Karpas-422 (cell line): Measurements from ENCODE around the gene NTNG2. TPM values are rescaled to one million over a fixed set of nuclear protein-coding genes. Genes with fewer than 3 reads are reported as not detected.

Source experiments
- DNase-seq: peaks from one replicate; pipeline ENCODE4 v3.0.0-alpha.2; 2015
- H2AFZ ChIP-seq: fragments of 200-600 bp; sonication (generic); 2 replicates; pipeline ENCODE4 v1.6.1; 2014; ENCODE audit warnings: antibody characterized with exemption, low read length, mixed read lengths
- H3K27ac ChIP-seq: fragments of 200-600 bp; sonication (generic); 2 replicates; pipeline ENCODE4 v1.5.1; 2014; ENCODE audit warnings: mild to moderate bottlenecking, low read length, moderate library complexity
- H3K27me3 ChIP-seq: fragments of 200-600 bp; sonication (generic); 2 replicates; pipeline ENCODE4 v1.6.1; 2014; ENCODE audit warnings: low read length, mixed read lengths
- H3K36me3 ChIP-seq: fragments of 200-600 bp; sonication (generic); 2 replicates; pipeline ENCODE4 v1.6.1; 2014; ENCODE audit warnings: low read length, mixed read lengths; ENCODE audit not compliant: insufficient read depth
- H3K4me1 ChIP-seq: fragments of 200-600 bp; sonication (generic); 2 replicates; pipeline ENCODE4 v1.6.1; 2014; ENCODE audit warnings: mild to moderate bottlenecking, low read length, mixed read lengths
- H3K4me2 ChIP-seq: fragments of 200-600 bp; sonication (generic); 2 replicates; pipeline ENCODE4 v1.6.1; 2014; ENCODE audit warnings: low read length, low read depth, mild to moderate bottlenecking; ENCODE audit not compliant: poor library complexity, severe bottlenecking
- H3K4me3 ChIP-seq: fragments of 200-600 bp; sonication (generic); 2 replicates; pipeline ENCODE4 v1.5.1; 2014; ENCODE audit warnings: mild to moderate bottlenecking, antibody characterized with exemption, low read length, mixed read lengths
- H3K79me2 ChIP-seq: fragments of 200-600 bp; sonication (generic); 2 replicates; pipeline ENCODE4 v1.6.1; 2014; ENCODE audit warnings: mild to moderate bottlenecking, low read length, mixed read lengths
- H3K9ac ChIP-seq: fragments of 200-600 bp; sonication (generic); 2 replicates; pipeline ENCODE4 v1.6.0; 2014; ENCODE audit warnings: low read length
- H3K9me2 ChIP-seq: fragments of 200-600 bp; sonication (generic), shearing (Covaris generic); replicated peaks from 2 replicates; pipeline ENCODE4 v1.6.0; 2014; ENCODE audit warnings: mild to moderate bottlenecking, low read length, moderate library complexity; ENCODE audit not compliant: insufficient read depth
- H3K9me3 ChIP-seq: fragments of 300-700, 200-600 bp; sonication (generic); 2 replicates; pipeline ENCODE4 v1.6.1; 2014; ENCODE audit warnings: low read length, mixed read lengths
- H4K20me1 ChIP-seq: fragments of 200-600 bp; sonication (generic); 2 replicates; pipeline ENCODE4 v1.6.1; 2014; ENCODE audit warnings: mild to moderate bottlenecking, antibody characterized with exemption, low read length, low read depth; ENCODE audit not compliant: insufficient read depth
- total RNA-seq: library from RNA; depleted of rRNA; stranded (reverse); fragments of >200 nt; shearing (Covaris generic); gene quantifications from 2 replicates; pipeline ENCODE4 v1.2.3, GENCODE V29; 2014; ENCODE audit warnings: low replicate concordance

NTNG2 gene
- total RNA-seq, 1 experiment from 2014 or later, result 2.5 TPM

GRCh38 chr9:132239999-132240840 lies 78.4 kb downstream of the NTNG2 start:
- Histone ChIP-seq H3K36me3 (no peaks in the 10 kb centered on the region), H3K27ac (no peak overlapping the region), H3K9ac (no peak overlapping the region), H2AFZ (no peak overlapping the region), H3K4me2 (no peak overlapping the region), H3K9me3 (no peaks in the 10 kb centered on the region), H3K4me1 (peaks cover 11% of the 10 kb centered on the region), H3K27me3 (peaks cover 2% of the 10 kb centered on the region; the same call in 1 of the 2 replicates), H3K79me2 (no peaks in the 10 kb centered on the region), H4K20me1 (peaks cover 8% of the 10 kb centered on the region; the same call in 1 of the 2 replicates), H3K4me3 (no peak overlapping the region), H3K9me2 (no peaks in the 10 kb centered on the region)
- no peak for DNase-seq

GRCh38 chr9:132240841-132241482 lies 79.1 kb downstream of the NTNG2 start:
- H3K9me2 ChIP-seq, result no peaks in the 10 kb centered on the region
- H4K20me1 ChIP-seq, result peaks cover 8% of the 10 kb centered on the region; the same call in 1 of the 2 replicates
- no peaks in the 10 kb centered on the region for H3K9me3 ChIP-seq
- peak overlapping the region; percentile 75 for H3K4me3 ChIP-seq
- peak overlapping the region; percentile 71 for H3K9ac ChIP-seq
- DNase-seq, result peak; percentile 98
- H3K4me1 ChIP-seq, result peaks cover 11% of the 10 kb centered on the region
- H3K27ac ChIP-seq, result no peak overlapping the region
- H3K4me2 ChIP-seq, result peak overlapping the region; percentile 91
- H3K27me3 ChIP-seq, result peaks cover 2% of the 10 kb centered on the region; the same call in 1 of the 2 replicates
- no peaks in the 10 kb centered on the region for H3K36me3 ChIP-seq
- no peaks in the 10 kb centered on the region for H3K79me2 ChIP-seq
- H2AFZ ChIP-seq, result peak overlapping the region; percentile 65; the same call in 1 of the 2 replicates

GRCh38 chr9:132241483-132241839 lies 79.6 kb downstream of the NTNG2 start:
- Histone ChIP-seq H3K79me2 (no peaks in the 10 kb centered on the region), H3K9me2 (no peaks in the 10 kb centered on the region), H3K36me3 (no peaks in the 10 kb centered on the region), H3K9me3 (no peaks in the 10 kb centered on the region), H4K20me1 (peaks cover 8% of the 10 kb centered on the region; the same call in 1 of the 2 replicates), H2AFZ (peak overlapping the region; percentile 65; the same call in 1 of the 2 replicates), H3K27ac (no peak overlapping the region), H3K9ac (peak overlapping the region; percentile 71), H3K4me3 (peak overlapping the region; percentile 75), H3K27me3 (peaks cover 2% of the 10 kb centered on the region; the same call in 1 of the 2 replicates), H3K4me1 (peaks cover 11% of the 10 kb centered on the region), H3K4me2 (peak overlapping the region; percentile 91)
- DNase-seq, result no peak

GRCh38 chr9:132241840-132242620 lies 80.2 kb downstream of the NTNG2 start:
- no peaks in the 10 kb centered on the region for H3K36me3 ChIP-seq
- no peak overlapping the region for H3K27ac ChIP-seq
- peaks cover 2% of the 10 kb centered on the region; the same call in 1 of the 2 replicates for H3K27me3 ChIP-seq
- H3K9ac ChIP-seq, result peak overlapping the region; percentile 71
- H4K20me1 ChIP-seq, result peaks cover 8% of the 10 kb centered on the region; the same call in 1 of the 2 replicates
- H3K79me2 ChIP-seq, result no peaks in the 10 kb centered on the region
- peak overlapping the region; percentile 75 for H3K4me3 ChIP-seq
- H3K4me2 ChIP-seq, result peak overlapping the region; percentile 91
- peak overlapping the region; percentile 71 for H2AFZ ChIP-seq
- H3K9me2 ChIP-seq, result no peaks in the 10 kb centered on the region
- H3K4me1 ChIP-seq, result peaks cover 11% of the 10 kb centered on the region
- no peaks in the 10 kb centered on the region for H3K9me3 ChIP-seq
- DNase-seq, result peak; percentile 75

- DNase-seq, result no peak
- H3K9ac ChIP-seq, result peak overlapping the region; percentile 71
- H3K79me2 ChIP-seq, result no peaks in the 10 kb centered on the region
- H2AFZ ChIP-seq, result peak overlapping the region; percentile 71
- no peak overlapping the region for H3K27ac ChIP-seq
- peaks cover 8% of the 10 kb centered on the region; the same call in 1 of the 2 replicates for H4K20me1 ChIP-seq
- H3K4me2 ChIP-seq, result peak overlapping the region; percentile 91
- peak overlapping the region; percentile 75 for H3K4me3 ChIP-seq
- no peaks in the 10 kb centered on the region for H3K9me2 ChIP-seq
- no peaks in the 10 kb centered on the region for H3K9me3 ChIP-seq
- H3K27me3 ChIP-seq, result peaks cover 2% of the 10 kb centered on the region; the same call in 1 of the 2 replicates
- peaks cover 11% of the 10 kb centered on the region for H3K4me1 ChIP-seq
- H3K36me3 ChIP-seq, result no peaks in the 10 kb centered on the region
Measured at GRCh38 chr9:132242621-132243155, 80.8 kb downstream of the NTNG2 start.

- no peak overlapping the region for H2AFZ ChIP-seq
- DNase-seq, result no peak
- H3K36me3 ChIP-seq, result no peaks in the 10 kb centered on the region
- H4K20me1 ChIP-seq, result peaks cover 8% of the 10 kb centered on the region; the same call in 1 of the 2 replicates
- H3K4me1 ChIP-seq, result peaks cover 11% of the 10 kb centered on the region
- H3K9me2 ChIP-seq, result no peaks in the 10 kb centered on the region
- no peaks in the 10 kb centered on the region for H3K79me2 ChIP-seq
- H3K4me2 ChIP-seq, result no peak overlapping the region
- H3K9me3 ChIP-seq, result no peaks in the 10 kb centered on the region
- H3K4me3 ChIP-seq, result no peak overlapping the region
- H3K9ac ChIP-seq, result no peak overlapping the region
- no peak overlapping the region for H3K27ac ChIP-seq
- peaks cover 2% of the 10 kb centered on the region; the same call in 1 of the 2 replicates for H3K27me3 ChIP-seq
Measured at GRCh38 chr9:132243156-132244074, 81.6 kb downstream of the NTNG2 start.
